T-helper 2 cell treated with Interferon-gamma antibody and Interleukin-4, amounts not matched to agents 100 ng/mL and 5 ng/mL, for 36 hours (primary cell): ENCODE results near the gene SHOC2. TPM values are rescaled to one million over a fixed set of nuclear protein-coding genes. Genes with fewer than 3 reads are reported as not detected.

Source experiments
- intact Hi-C: fragments of 100-400 bp; cut with micrococcal nuclease; formaldehyde crosslinking; loops from one replicate; pipeline ENCODE4 v1.15.1; 2023
- total RNA-seq: library from RNA; stranded (reverse); gene quantifications from 2 replicates; pipeline ENCODE4 v1.2.3, GENCODE V29; 2022

Gene SHOC2
- total RNA-seq, 1 donor from 2014 or later = 43.9 TPM

DNA sequence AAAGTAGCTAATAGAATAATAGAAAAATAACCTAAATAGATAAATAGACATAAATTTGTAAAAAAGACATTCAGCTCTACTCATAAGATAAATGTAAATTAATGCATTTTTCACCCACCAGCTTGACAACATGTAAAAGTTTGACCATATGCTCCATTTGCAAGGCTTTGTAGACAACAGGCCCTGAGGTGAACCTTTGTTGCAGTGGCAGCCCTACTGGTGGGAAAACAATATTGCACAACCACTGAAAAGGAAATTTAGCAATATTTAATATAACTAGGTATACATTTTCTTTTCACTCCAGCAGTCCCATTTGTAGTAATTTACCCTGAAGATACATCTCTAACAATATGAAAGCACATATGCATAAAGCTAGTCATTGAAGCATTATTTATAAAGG, 118.5 kb downstream of the SHOC2 start:
- intact Hi-C loops = no loop called here

DNA sequence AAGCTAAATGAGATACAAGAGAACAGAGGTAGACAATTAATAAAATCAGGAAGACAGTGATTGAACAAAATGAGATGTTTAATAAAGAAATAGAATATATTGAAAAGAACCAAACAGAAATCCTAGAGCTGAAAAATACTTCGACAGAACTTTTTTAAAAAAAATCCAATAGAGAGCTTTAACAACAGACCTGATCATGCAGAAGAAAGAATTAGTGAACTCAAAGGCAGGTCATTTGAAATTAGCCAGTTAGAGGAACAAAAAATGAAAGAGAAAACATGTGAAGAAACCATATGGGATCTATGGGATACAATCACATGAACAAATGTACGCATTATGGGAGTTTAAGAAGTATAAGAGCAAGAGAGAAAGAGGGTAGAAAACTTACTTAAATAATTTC, 120.1 kb downstream of the SHOC2 start:
- intact Hi-C loops = no loop called here

DNA sequence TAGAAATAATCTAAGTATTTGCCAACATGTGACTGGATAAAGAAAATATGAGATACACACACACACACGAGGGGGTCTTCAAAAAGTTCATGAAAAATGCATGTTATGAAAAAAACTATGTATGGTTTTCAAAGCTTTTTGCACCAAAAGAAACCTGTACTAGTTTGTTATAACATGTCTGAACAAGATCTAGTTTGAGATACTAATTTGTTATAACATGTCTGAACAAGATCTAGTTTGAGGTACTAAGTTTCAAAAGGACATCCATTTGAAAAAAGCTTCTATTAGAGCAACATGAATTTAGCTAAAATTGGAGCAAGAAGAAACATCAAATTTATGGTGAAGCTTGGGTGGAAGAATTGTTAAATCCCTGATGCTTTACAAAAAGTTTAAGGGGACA, 137.6 kb downstream of the SHOC2 start:
- intact Hi-C loops = no loop called here

Other genes starting within 250 kb of the SHOC2 start
- 49.4 and 51.4 TPM in 2 replicates for gene PDCD4, start 47.7 kb upstream of the SHOC2 start, total RNA-seq
- 19.3 and 20.3 TPM in 2 replicates for gene BBIP1, start 424 bp upstream of the SHOC2 start, total RNA-seq
- not detected in 2 replicates for gene ADRA2A, start 157.4 kb downstream of the SHOC2 start, total RNA-seq